CD14-positive monocyte (primary cell): Measurements from ENCODE around the gene RERE. TPM values are rescaled to one million over a fixed set of nuclear protein-coding genes. Genes with fewer than 3 reads are reported as not detected.

Experiments
- DNase-seq, 3 donors: peaks; one replicate each; pipeline ENCODE4 v3.0.0-alpha.2; 2011 to 2022
- H2AFZ ChIP-seq: 2 replicates; pipeline ENCODE4 v1.6.0; 2012; ENCODE audit warnings: mild to moderate bottlenecking, low read depth, low read length, inconsistent platforms; ENCODE audit not compliant: insufficient read depth, poor library complexity, severe bottlenecking
- H3K27ac ChIP-seq, 2 donors: 1 replicate in 1 of 2; 2 replicates in 1 of 2; pipeline ENCODE4 v1.5.1; 2012 to 2013; ENCODE audit warnings: low read length in 2 of 2, control low read depth in 1 of 2, inconsistent platforms in 1 of 2, low read depth in 1 of 2, mild to moderate bottlenecking in 1 of 2
- H3K27me3 ChIP-seq, 2 donors: one replicate each; pipeline versions ENCODE4 v1.6.0 to v1.6.1; 2011 to 2013; ENCODE audit warnings: low read length in 2 of 2; ENCODE audit not compliant: control insufficient read depth in 2 of 2, insufficient read depth in 2 of 2
- H3K36me3 ChIP-seq, 2 donors: replicated peaks in 1 of 2; 1 replicate in 1 of 2; 2 replicates in 1 of 2; pipeline versions ENCODE4 v1.5.1 to v1.6.1; 2012 to 2013; ENCODE audit warnings: low read length in 2 of 2, control low read depth in 1 of 2, inconsistent platforms in 1 of 2, mild to moderate bottlenecking in 1 of 2; ENCODE audit not compliant: insufficient read depth in 2 of 2, control insufficient read depth in 1 of 2
- H3K4me1 ChIP-seq, 2 donors: 1 replicate in 1 of 2; 2 replicates in 1 of 2; pipeline versions ENCODE4 v1.5.1 to v1.6.1; 2012 to 2013; ENCODE audit warnings: low read length in 2 of 2, control low read depth in 1 of 2, inconsistent platforms in 1 of 2, mild to moderate bottlenecking in 1 of 2, moderate library complexity in 1 of 2; ENCODE audit not compliant: insufficient read depth in 2 of 2, control insufficient read depth in 1 of 2
- H3K4me2 ChIP-seq: replicated peaks from 2 replicates; pipeline ENCODE3; 2012; ENCODE audit warnings: low read length, moderate library complexity, mild to moderate bottlenecking; ENCODE audit not compliant: poor library complexity, severe bottlenecking; ENCODE audit errors: extremely low read depth
- H3K4me3 ChIP-seq, 3 experiments: fragments of 200-600 bp in 1 of 3; sonication (generic) in 1 of 3; replicated peaks in 1 of 3; 1 replicate in 2 of 3; 2 replicates in 1 of 3; pipeline ENCODE4 v1.5.1; 2011 to 2013; ENCODE audit warnings: low read length in 3 of 3, mild to moderate bottlenecking in 3 of 3, control low read depth in 2 of 3, low read depth in 2 of 3, inconsistent platforms in 1 of 3, moderate library complexity in 1 of 3
- H3K79me2 ChIP-seq: 2 replicates; pipeline ENCODE4 v1.6.0; 2012; ENCODE audit warnings: mild to moderate bottlenecking, control low read depth, inconsistent platforms, low read length, moderate library complexity; ENCODE audit not compliant: insufficient read depth
- H3K9ac ChIP-seq: 2 replicates; pipeline ENCODE4 v1.6.0; 2017; ENCODE audit warnings: low read length, mild to moderate bottlenecking; ENCODE audit not compliant: insufficient read depth, poor library complexity, severe bottlenecking
- H3K9me3 ChIP-seq, 2 donors: replicated peaks in 1 of 2; 1 replicate in 1 of 2; 2 replicates in 1 of 2; pipeline versions ENCODE4 v1.5.1 to v1.6.1; 2012 to 2013; ENCODE audit warnings: low read length in 2 of 2, control low read depth in 1 of 2; ENCODE audit not compliant: control insufficient read depth in 1 of 2, insufficient read depth in 1 of 2
- H4K20me1 ChIP-seq: 2 replicates; pipeline ENCODE4 v1.6.0; 2012; ENCODE audit warnings: mild to moderate bottlenecking, low read length, control low read depth, moderate library complexity; ENCODE audit not compliant: insufficient read depth
- H3K27ac Mint-ChIP-seq, 7 donors: one replicate each; pipeline ENCODE4 v1.8.0; 2020; ENCODE audit warnings: mild to moderate bottlenecking in 7 of 7, mixed read lengths in 7 of 7, moderate library complexity in 6 of 7, inconsistent platforms in 2 of 7
- H3K27me3 Mint-ChIP-seq, 3 donors: one replicate each; pipeline ENCODE4 v1.8.0; 2021 to 2022; ENCODE audit warnings: low read depth in 3 of 3, mild to moderate bottlenecking in 3 of 3, mixed read lengths in 3 of 3, moderate library complexity in 3 of 3, inconsistent platforms in 1 of 3
- H3K36me3 Mint-ChIP-seq, 2 donors: one replicate each; pipeline ENCODE4 v1.8.0; 2020; ENCODE audit warnings: mixed read lengths in 2 of 2, inconsistent platforms in 1 of 2, mild to moderate bottlenecking in 1 of 2
- H3K4me1 Mint-ChIP-seq: one replicate; pipeline ENCODE4 v1.8.0; 2020; ENCODE audit warnings: mild to moderate bottlenecking, mixed read lengths
- H3K4me3 Mint-ChIP-seq, 2 donors: one replicate each; pipeline ENCODE4 v1.8.0; 2020; ENCODE audit warnings: mild to moderate bottlenecking in 2 of 2, mixed read lengths in 2 of 2, moderate library complexity in 1 of 2
- H3K9me3 Mint-ChIP-seq, 7 donors: one replicate each; pipeline ENCODE4 v1.8.0; 2020 to 2022; ENCODE audit warnings: mixed read lengths in 7 of 7, mild to moderate bottlenecking in 6 of 7, moderate library complexity in 6 of 7, inconsistent platforms in 2 of 7
- CTCF ChIP-seq: fragments of 200-600 bp; IDR thresholded peaks from one replicate; pipeline ENCODE4 v1.8.0; 2022; ENCODE audit warnings: antibody characterized with exemption, mild to moderate bottlenecking
- WGBS: methylation state at CpG from one replicate; pipeline ENCODE4 v1.1.5; 2013; ENCODE audit warnings: missing lambda C conversion rate; ENCODE audit not compliant: insufficient coverage; 5-methylcytosine and 5-hydroxymethylcytosine counted together
- intact Hi-C, 2 donors: fragments of 100-400 bp; cut with micrococcal nuclease; formaldehyde crosslinking; loops; one replicate each; pipeline versions ENCODE4 v1.15.0 to v1.15.1; 2023
- polyA plus RNA-seq, 3 donors: library from polyadenylated mRNA; depleted of rRNA in 1 of 3; unstranded in 2 of 3; stranded (reverse) in 1 of 3; fragments of 300-500 nt in 2 of 3; fragments of >200 nt in 1 of 3; fragmentation: Illumina TruSeq in 2 of 3; gene quantifications; 1 replicate in 2 of 3; 2 replicates in 1 of 3; pipeline ENCODE4 v1.2.3, GENCODE V29; 2012 to 2021

The RERE gene
- polyA plus RNA-seq, 3 donors = 1.2 to 19.4 (median 3.8) TPM

DNA sequence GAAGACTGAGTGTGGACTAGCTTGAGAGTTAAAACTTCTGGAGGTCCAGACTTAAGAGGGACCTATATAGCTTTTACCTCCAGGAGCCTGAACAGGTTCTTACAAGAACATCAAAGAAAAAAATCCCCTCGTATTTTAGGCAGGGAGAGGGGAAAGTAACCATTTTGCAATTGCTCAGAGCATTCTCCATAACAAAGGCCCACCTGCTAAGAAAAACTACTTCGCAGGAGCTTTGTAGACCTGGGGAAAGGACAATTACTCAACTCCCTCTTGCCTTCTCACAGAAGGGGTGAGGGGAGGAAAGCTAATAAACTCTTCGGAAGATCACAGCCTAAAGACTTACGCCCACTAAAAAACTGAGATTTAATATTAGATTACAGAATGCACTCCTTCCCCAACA lies 86.3 kb downstream of the RERE start:
- H3K36me3 Mint-ChIP-seq = peaks cover 0 to 4% of the 10 kb centered on the region in 2 donors
- H3K27ac Mint-ChIP-seq = no peak overlapping the region
- no CpG with 5 or more reads among the region's 4 CpGs for WGBS
- H3K27ac ChIP-seq = no peak overlapping the region
- no peaks in the 10 kb centered on the region for H3K27me3 Mint-ChIP-seq
- H2AFZ ChIP-seq = no peak overlapping the region
- H3K9me3 ChIP-seq = peaks cover 0 to 5% of the 10 kb centered on the region in 2 donors
- TF ChIP-seq CTCF = no peak
- no peak overlapping the region for H3K4me2 ChIP-seq
- no peaks in the 10 kb centered on the region for H3K4me1 ChIP-seq
- H3K27me3 ChIP-seq = no peaks in the 10 kb centered on the region
- no peaks in the 10 kb centered on the region for H3K36me3 ChIP-seq
- no peak overlapping the region for H3K4me3 ChIP-seq
- no peaks in the 10 kb centered on the region for H3K79me2 ChIP-seq
- peaks cover 3 to 19% (median 11%) of the 10 kb centered on the region in 7 donors for H3K9me3 Mint-ChIP-seq
- peaks cover 3% of the 10 kb centered on the region for H3K4me1 Mint-ChIP-seq
- H3K9ac ChIP-seq = no peak overlapping the region
- intact Hi-C loops = no loop called here
- no peak overlapping the region for H3K4me3 Mint-ChIP-seq
- no peaks in the 10 kb centered on the region for H4K20me1 ChIP-seq
- DNase-seq = no peak

DNA sequence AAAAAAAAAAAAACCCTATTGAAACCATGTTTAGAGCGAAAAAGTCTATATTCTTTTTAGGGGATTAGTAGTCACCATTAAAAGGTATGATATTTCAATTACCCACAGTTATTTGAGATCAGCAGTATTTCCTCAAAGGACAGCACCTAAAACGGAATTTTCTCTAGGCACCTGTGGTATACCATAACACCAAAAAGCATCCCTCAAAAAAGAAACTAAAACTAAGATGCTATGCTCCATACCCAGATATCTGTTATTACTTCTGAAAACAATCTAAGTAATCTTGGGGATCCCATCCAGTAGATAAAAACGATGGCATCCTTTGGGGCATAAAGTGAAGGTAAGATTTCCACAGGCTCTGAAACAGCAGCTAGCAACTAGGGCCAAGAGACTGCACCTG lies 89.0 kb downstream of the RERE start:
- intact Hi-C loops = no loop called here
- Histone ChIP-seq H4K20me1 (no peaks in the 10 kb centered on the region), H3K36me3 (no peaks in the 10 kb centered on the region), H3K27me3 (no peaks in the 10 kb centered on the region), H3K4me2 (no peak overlapping the region), H3K4me1 (no peaks in the 10 kb centered on the region), H3K4me3 (no peak overlapping the region), H3K79me2 (no peaks in the 10 kb centered on the region), H3K27ac (no peak overlapping the region), H2AFZ (no peak overlapping the region), H3K9me3 (peaks cover 0 to 5% of the 10 kb centered on the region in 2 donors), H3K9ac (no peak overlapping the region)
- WGBS = no CpG with 5 or more reads among the region's 3 CpGs
- no peak overlapping the region for H3K4me3 Mint-ChIP-seq
- H3K9me3 Mint-ChIP-seq = peaks cover 3 to 17% (median 11%) of the 10 kb centered on the region in 7 donors
- no peaks in the 10 kb centered on the region for H3K27me3 Mint-ChIP-seq
- DNase-seq = no peak
- peaks cover 0 to 4% of the 10 kb centered on the region in 2 donors for H3K36me3 Mint-ChIP-seq
- H3K27ac Mint-ChIP-seq = no peak overlapping the region
- TF ChIP-seq CTCF = no peak
- no peaks in the 10 kb centered on the region for H3K4me1 Mint-ChIP-seq
